ENCODE results near the gene NF2.

GRCh38 chr22:29724843-29725242 lies 121.4 kb downstream of the NF2 start:
- no peak for TF ChIP-seq CTCF (IDR thresholded peaks at IDR 0.05)
- TF ChIP-seq POLR2A (IDR thresholded peaks at IDR 0.05): no peak

All from right lobe of liver (tissue), 4 donors.